Naive B cell (primary cell): Measurements from ENCODE around the gene HIP1R. TPM values are rescaled to one million over a fixed set of nuclear protein-coding genes. Genes with fewer than 3 reads are reported as not detected.
A peak's percentile ranks its signal among the peaks of the same experiment; 100 is the strongest.

Experiments used
- ATAC-seq, 2 donors: fragments of 150-1000 bp; cut with Tn5 transposase; 2 replicates each; pipeline ENCODE4 v1.10.0; 2021; ENCODE audit warnings: low read depth in 2 of 2, mild to moderate bottlenecking in 2 of 2, moderate library complexity in 2 of 2
- DNase-seq: peaks from one replicate; pipeline ENCODE4 v3.0.0; 2022
- H3K27ac Mint-ChIP-seq, 6 donors: one replicate each; pipeline ENCODE4 v1.8.0; 2020 to 2022; ENCODE audit warnings: mild to moderate bottlenecking in 6 of 6, mixed read lengths in 6 of 6, moderate library complexity in 5 of 6, inconsistent platforms in 2 of 6
- H3K27me3 Mint-ChIP-seq, 3 donors: one replicate each; pipeline ENCODE4 v1.8.0; 2021 to 2022; ENCODE audit warnings: mixed read lengths in 3 of 3, mild to moderate bottlenecking in 1 of 3
- H3K36me3 Mint-ChIP-seq, 2 donors: one replicate each; pipeline ENCODE4 v1.8.0; 2020 to 2022; ENCODE audit warnings: mixed read lengths in 2 of 2, inconsistent platforms in 1 of 2, mild to moderate bottlenecking in 1 of 2
- H3K4me1 Mint-ChIP-seq, 3 donors: one replicate each; pipeline ENCODE4 v1.8.0; 2020 to 2022; ENCODE audit warnings: mixed read lengths in 3 of 3, inconsistent platforms in 1 of 3, mild to moderate bottlenecking in 1 of 3, moderate library complexity in 1 of 3
- H3K4me3 Mint-ChIP-seq, 8 donors: one replicate each; pipeline ENCODE4 v1.8.0; 2020 to 2022; ENCODE audit warnings: mild to moderate bottlenecking in 8 of 8, mixed read lengths in 8 of 8, moderate library complexity in 8 of 8, inconsistent platforms in 2 of 8
- H3K9me3 Mint-ChIP-seq, 7 donors: one replicate each; pipeline ENCODE4 v1.8.0; 2020 to 2022; ENCODE audit warnings: mixed read lengths in 7 of 7, mild to moderate bottlenecking in 5 of 7, inconsistent platforms in 2 of 7, moderate library complexity in 1 of 7
- polyA plus RNA-seq, 6 donors: library from polyadenylated mRNA; unstranded; fragments of 300-500 nt; fragmentation: Illumina TruSeq; gene quantifications; one replicate each; pipeline ENCODE4 v1.2.3, GENCODE V29; 2021; ENCODE audit warnings: low read depth in 6 of 6

Gene HIP1R
- polyA plus RNA-seq, 6 donors from 2014 or later = 33.8 to 91.3 (median 38.4) TPM

DNA sequence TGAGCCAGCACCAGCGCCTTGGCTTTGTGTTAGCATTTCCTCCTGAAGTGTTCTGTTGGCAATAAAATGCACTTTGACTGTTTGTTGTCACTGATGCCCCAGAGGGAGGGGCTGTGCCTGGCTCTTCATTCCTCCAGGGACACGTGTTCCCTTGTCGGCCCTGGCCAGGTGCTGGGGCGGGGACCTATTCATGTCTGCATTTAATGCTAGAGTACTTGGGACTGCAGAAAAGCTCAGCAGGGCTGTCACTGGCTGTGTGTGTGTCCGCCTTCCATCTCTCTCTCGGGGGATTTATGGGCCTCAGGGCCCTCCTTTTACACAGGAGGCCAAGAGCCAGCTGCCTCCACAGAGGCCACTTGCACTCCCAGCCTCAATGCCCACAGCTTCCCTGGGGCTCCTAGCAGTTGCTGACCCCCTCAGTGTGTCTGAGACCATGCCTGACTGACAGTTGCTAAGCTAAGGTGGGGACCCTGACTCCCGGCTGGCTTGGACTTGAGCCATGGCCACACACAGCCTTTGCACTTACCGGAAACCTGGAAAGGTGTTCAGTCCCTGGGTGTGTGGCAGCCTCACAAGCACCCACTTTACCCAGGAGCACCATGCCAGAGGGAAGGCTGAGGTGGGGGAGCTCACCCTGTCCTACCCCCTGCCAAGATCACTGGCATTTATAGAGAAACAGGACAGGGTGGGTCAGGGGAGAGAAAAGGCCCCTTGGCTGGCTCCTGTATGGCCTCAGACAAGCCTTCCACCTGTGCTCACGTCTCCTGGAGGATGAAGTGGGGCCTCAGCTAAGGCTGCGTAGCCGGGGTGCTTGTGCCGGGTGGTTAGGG, 27.8 kb downstream of the HIP1R start:
- H3K27ac Mint-ChIP-seq = peak overlapping the region in 4 of 6 donors; percentile 66 to 81 (median 74)
- ATAC-seq = peak; percentile 42
- peaks cover 24 to 77% (median 54%) of the 10 kb centered on the region in 3 donors for H3K4me1 Mint-ChIP-seq
- no peaks in the 10 kb centered on the region for H3K9me3 Mint-ChIP-seq
- no peaks in the 10 kb centered on the region for H3K27me3 Mint-ChIP-seq
- no peak for DNase-seq
- no peaks in the 10 kb centered on the region for H3K36me3 Mint-ChIP-seq
- H3K4me3 Mint-ChIP-seq = peak overlapping the region in 6 of 8 donors; percentile 20 to 83 (median 50)

DNA sequence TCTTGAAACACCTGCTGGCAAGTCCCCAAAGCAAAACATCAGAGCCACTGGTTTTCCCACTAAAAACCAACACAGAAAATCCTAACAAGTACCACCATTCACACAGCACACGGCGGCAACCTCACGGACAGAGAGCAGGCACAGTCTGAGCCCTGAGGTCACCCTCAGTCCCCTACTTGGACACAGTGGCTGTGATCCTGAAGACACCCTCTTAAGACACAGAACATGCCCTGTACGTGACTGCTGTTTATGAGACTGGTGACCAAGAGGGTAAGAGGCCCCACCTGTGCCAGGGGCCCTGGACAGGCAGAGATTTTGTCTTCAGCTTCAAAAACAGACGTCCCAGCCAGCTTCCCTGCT, 29.6 kb downstream of the HIP1R start:
- peak overlapping the region in 4 of 6 donors; percentile 2 to 83 (median 70) for H3K27ac Mint-ChIP-seq
- no peaks in the 10 kb centered on the region for H3K9me3 Mint-ChIP-seq
- H3K4me1 Mint-ChIP-seq = peaks cover 36 to 85% (median 71%) of the 10 kb centered on the region in 3 donors
- H3K27me3 Mint-ChIP-seq = no peaks in the 10 kb centered on the region
- no peak for ATAC-seq
- peak overlapping the region in 2 of 8 donors; percentile 48 to 63 for H3K4me3 Mint-ChIP-seq
- peaks cover 0 to 9% of the 10 kb centered on the region in 2 donors for H3K36me3 Mint-ChIP-seq
- no peak for DNase-seq

DNA sequence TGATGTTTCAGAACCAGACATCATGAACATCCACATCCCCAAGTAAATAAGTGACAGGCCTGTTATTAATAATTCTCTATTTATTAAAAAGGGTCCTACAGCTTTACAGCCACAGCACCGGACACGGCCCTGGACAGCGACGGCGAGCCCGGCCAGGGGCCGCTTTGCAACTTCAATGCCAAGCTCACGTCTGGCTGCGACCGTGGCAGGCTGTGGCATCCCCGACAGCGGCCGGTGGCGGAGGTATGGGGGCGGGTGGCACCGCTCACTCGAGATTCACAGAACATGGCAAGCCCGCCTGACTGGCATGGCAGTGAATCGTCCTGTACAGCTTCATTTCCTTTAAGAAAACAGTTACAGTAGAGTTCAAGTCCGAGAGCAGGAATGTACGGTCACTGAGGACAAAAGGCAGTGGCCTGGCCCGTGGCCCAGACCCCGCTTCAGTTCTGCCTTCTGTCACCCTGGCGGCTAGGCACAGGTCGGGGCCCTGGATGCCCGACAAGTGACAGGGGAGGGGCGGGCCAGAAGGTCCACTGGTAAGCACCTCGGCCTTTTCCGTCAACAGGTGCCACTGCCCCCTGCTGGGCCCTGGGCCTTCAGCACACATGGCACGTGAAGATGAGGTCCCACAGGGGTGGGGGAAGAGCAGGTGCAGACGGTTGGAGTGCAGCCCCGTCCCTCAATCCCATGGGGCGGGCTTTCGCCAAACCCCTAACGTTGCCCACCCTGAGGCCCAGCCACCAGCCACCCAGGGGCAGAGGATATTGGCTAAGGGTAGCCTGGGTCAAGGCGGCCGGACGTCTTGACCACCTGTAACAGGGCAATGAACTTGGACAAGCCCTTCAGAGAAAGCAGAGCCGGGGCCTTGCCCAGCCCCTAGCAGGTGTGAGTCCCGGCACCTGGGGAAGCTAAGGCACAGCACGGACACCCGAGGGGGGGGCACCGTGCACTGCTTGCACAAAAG, 30.3 kb downstream of the HIP1R start:
- H3K4me3 Mint-ChIP-seq = peak overlapping the region in 4 of 8 donors; percentile 9 to 57 (median 32)
- peak; percentile 46 for DNase-seq
- H3K27ac Mint-ChIP-seq = peak overlapping the region; percentile 61 to 80 (median 70)
- no peaks in the 10 kb centered on the region for H3K27me3 Mint-ChIP-seq
- H3K4me1 Mint-ChIP-seq = peaks cover 35 to 84% (median 71%) of the 10 kb centered on the region in 3 donors
- peak; percentile 44 to 50 for ATAC-seq
- H3K9me3 Mint-ChIP-seq = no peaks in the 10 kb centered on the region
- peaks cover 0 to 9% of the 10 kb centered on the region in 2 donors for H3K36me3 Mint-ChIP-seq

DNA sequence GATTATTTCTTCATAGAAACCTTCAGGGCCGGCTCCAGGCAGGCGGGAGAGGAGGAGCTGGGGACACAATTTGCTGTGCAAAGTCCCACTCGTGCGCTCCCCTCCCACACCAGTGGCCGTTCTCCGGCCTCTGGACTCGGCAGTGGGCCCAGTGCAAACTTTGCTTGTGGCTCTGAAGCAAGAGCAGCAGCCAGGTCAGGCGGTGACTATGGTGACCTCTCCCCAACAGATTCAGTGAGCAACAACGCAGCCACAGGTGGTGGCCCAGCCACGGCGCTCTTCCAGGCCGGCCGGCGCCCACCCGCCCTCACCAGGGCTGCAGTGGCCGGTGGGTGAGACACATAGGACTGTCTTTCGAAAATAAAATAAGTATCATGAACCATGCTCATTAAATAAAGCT, 31.1 kb downstream of the HIP1R start:
- H3K4me1 Mint-ChIP-seq = peaks cover 38 to 82% (median 75%) of the 10 kb centered on the region in 3 donors
- peaks cover 0 to 9% of the 10 kb centered on the region in 2 donors for H3K36me3 Mint-ChIP-seq
- no peaks in the 10 kb centered on the region for H3K9me3 Mint-ChIP-seq
- no peaks in the 10 kb centered on the region for H3K27me3 Mint-ChIP-seq
- H3K4me3 Mint-ChIP-seq = peak overlapping the region in 3 of 8 donors; percentile 12 to 72 (median 25)
- H3K27ac Mint-ChIP-seq = peak overlapping the region in 4 of 6 donors; percentile 50 to 95 (median 84)
- ATAC-seq (no peak), DNase-seq (no peak)

DNA sequence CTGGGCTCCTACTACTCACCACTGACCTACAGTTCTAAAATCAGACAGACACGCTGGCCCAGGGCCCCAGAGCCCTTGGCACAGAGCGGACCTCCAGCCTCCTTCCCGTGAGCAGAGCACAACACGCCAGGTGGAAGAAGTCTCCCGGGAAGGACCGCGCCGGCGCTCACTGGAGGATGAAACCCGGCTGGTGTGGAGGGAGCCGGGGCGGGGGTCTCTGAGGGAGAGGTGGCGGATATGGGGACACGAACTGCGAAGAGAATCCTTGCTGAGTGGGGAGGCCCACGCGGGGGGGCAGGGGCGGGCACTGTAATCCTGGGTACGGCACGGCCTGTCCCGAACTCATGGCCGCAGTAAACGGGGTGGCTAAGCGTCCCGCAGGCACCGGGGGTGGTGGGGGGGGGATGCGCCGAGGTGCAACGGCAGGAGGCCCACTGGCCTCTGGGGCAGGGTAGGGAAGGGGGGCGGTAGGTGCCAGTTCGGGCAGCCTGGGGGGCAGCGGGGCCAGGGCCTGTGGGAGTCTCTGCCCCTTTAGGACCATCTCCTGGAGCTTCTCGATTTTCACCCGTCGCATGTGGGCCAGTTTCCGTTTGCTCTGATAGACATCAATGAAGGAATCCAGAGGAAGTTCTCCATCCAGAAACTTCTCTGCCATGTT, 31.8 kb downstream of the HIP1R start:
- Mint-ChIP-seq H3K9me3 (no peaks in the 10 kb centered on the region), H3K27me3 (no peaks in the 10 kb centered on the region), H3K36me3 (peaks cover 0 to 9% of the 10 kb centered on the region in 2 donors), H3K4me3 (peak overlapping the region in 4 of 8 donors; percentile 15 to 76 (median 64)), H3K27ac (peak overlapping the region in 5 of 6 donors; percentile 76 to 95 (median 91)), H3K4me1 (peaks cover 43 to 83% (median 78%) of the 10 kb centered on the region in 3 donors)
- no peak for ATAC-seq
- no peak for DNase-seq

DNA sequence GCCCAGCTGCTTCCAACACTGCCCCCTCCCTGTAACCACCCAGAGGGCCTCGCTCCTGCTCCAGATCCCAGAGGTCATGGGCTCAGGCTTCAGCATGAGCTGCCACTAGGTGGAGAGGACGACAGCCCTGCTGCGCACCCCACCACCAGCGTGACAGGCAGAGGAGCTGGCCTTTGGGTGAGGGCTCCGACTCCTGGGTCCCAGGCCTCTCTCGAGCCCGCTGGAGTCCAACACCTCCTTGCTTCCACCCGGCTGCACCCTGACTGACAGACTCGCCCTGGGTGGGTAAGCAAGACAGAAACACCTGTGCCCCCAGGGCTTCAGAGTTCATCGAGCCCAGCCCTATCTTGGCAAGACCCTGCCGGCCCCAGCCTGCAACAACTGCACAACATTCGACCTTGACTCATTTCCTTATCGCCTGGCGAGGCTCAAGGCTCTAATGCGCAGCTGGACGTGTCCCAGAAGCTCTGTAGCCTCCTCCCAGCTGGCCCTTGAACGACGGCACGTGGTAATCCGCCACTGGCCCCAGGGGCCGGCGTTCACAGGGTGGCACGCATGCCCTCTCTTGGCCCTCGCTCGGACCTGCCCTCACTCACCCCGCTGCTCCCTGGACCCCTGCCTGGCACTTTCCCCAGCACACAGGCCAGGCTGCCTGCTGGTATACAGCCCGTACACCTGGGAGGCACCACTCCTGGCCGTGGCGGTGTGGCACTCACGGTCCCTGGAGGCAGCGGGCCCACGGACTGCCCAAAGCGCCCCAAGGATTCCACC, 32.6 kb downstream of the HIP1R start:
- peak overlapping the region in 4 of 6 donors; percentile 37 to 78 (median 64) for H3K27ac Mint-ChIP-seq
- H3K4me3 Mint-ChIP-seq = peak overlapping the region in 4 of 8 donors; percentile 15 to 82 (median 56)

DNA sequence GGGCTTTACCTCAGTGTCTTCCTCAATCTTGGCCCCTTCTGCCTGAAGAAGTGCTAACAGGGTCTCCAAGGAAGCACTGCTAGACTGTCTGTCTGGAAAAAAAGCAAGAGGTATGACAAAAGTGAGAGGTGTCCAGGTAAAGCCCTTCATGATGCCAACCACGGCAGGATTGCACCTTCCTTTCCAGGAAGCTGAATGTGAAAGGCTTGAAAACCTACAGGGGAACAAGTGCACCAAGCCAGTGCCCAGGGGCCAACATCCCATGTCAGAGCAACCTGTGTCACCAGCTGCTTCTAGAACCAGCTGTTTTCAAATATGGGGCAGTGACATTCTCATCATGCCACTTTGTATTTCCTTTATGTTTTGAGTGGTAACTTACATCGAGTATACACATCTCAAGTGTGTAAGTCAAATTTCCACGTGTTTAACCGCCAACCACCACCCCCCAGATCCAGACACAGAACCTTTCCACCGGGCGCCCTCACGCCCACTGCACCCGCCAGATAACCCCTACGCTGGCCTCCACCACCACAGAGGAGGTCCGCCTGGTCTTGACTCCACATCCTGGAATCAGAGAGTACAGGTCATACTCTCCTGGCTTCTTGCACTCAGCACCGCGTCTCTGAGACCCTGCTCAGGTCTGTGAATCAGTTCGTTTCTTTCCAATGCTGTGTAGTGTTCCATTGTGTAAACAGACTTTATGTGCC, 33.4 kb downstream of the HIP1R start:
- no peaks in the 10 kb centered on the region for H3K27me3 Mint-ChIP-seq
- ATAC-seq (no peak), DNase-seq (no peak)
- peak overlapping the region; percentile 29 to 95 (median 83) for H3K4me3 Mint-ChIP-seq
- H3K27ac Mint-ChIP-seq = peak overlapping the region; percentile 38 to 89 (median 73)
- H3K4me1 Mint-ChIP-seq = peaks cover 45 to 83% (median 78%) of the 10 kb centered on the region in 3 donors
- no peaks in the 10 kb centered on the region for H3K9me3 Mint-ChIP-seq
- peaks cover 0 to 9% of the 10 kb centered on the region in 2 donors for H3K36me3 Mint-ChIP-seq

More for the DNA sequence above, 32.6 kb downstream of the HIP1R start:
- H3K9me3 Mint-ChIP-seq = no peaks in the 10 kb centered on the region
- ATAC-seq (no peak), DNase-seq (no peak)
- no peaks in the 10 kb centered on the region for H3K27me3 Mint-ChIP-seq
- peaks cover 45 to 83% (median 78%) of the 10 kb centered on the region in 3 donors for H3K4me1 Mint-ChIP-seq
- peaks cover 0 to 9% of the 10 kb centered on the region in 2 donors for H3K36me3 Mint-ChIP-seq

DNA sequence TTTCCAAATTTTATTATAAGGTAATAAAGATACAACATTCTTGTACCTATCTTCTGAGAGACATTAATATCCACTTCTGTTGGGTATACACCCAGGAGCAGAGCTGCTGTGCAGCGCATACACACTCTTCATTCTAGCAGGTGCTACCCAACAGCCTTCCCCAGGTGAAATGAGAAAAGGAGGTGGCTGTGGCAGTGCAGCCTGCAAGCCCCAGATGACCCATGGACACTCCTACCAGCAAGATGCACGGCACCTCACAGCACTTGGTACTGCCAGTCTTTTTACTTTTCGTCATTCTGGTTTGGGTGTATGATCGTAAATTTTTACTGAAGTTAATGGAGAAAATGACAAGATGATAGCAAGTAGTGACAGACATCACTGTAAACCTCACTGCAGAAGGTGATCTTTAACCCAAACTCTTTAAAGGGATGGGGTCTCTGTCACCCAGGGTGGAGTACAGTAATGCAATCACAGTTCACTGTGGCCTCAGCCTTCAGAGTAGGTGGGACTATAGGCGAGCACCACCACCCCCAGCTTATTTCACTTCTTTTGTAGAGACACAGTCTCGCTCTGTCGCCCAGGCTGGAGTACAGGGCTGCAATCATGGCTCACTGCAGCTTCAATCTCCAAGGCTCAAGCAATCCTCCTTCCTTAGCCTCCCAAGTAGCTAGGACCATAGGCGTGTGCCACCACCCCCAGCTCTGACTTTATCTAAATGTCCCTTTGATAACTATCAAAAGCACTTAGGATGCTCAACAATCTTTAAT, 34.1 kb downstream of the HIP1R start:
- Mint-ChIP-seq H3K27ac (peak overlapping the region in 5 of 6 donors; percentile 63 to 85 (median 75)), H3K9me3 (no peaks in the 10 kb centered on the region), H3K36me3 (peaks cover 0 to 9% of the 10 kb centered on the region in 2 donors), H3K4me3 (peak overlapping the region; percentile 42 to 95 (median 86)), H3K4me1 (peaks cover 52 to 88% (median 82%) of the 10 kb centered on the region in 3 donors), H3K27me3 (no peaks in the 10 kb centered on the region)
- no peak for DNase-seq
- ATAC-seq = no peak

DNA sequence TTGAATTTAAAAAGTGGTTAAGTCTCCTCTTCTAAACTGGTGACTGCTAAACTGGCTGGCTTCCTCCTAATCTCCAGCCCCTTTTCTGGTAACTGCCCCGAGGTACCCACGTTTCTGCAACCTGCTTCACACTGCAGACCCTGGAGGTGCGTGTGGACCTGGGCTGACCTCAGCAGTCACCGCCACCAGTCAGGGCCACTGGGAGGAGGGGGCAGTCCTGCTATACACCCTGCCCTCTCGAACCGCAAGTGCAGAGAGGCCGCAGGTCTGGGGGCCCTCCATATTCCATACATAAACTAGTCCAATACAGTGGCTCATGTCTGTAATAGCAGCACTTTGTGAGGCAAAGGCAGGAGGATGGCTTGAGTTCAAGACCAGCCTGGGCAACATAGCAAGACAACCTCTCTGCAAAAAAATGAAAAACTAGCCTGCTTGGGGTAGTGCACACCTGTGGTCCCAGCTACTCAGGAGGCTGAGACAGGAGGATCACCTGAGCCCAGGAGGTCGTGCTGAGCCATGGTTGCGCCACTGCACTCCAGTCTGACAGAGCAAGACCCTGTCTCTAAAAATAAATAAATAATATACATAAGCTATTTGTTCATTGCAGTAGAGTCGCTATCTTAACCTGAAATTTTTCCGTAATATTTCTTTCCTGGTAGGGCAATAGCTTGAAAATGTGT, 35.0 kb downstream of the HIP1R start:
- no peaks in the 10 kb centered on the region for H3K27me3 Mint-ChIP-seq
- peaks cover 0 to 9% of the 10 kb centered on the region in 2 donors for H3K36me3 Mint-ChIP-seq
- H3K4me3 Mint-ChIP-seq = peak overlapping the region; percentile 82 to 97 (median 90)
- H3K4me1 Mint-ChIP-seq = peaks cover 52 to 83% (median 78%) of the 10 kb centered on the region in 3 donors
- peak overlapping the region; percentile 9 to 94 (median 87) for H3K27ac Mint-ChIP-seq
- DNase-seq (no peak), ATAC-seq (no peak)
- no peaks in the 10 kb centered on the region for H3K9me3 Mint-ChIP-seq

DNA sequence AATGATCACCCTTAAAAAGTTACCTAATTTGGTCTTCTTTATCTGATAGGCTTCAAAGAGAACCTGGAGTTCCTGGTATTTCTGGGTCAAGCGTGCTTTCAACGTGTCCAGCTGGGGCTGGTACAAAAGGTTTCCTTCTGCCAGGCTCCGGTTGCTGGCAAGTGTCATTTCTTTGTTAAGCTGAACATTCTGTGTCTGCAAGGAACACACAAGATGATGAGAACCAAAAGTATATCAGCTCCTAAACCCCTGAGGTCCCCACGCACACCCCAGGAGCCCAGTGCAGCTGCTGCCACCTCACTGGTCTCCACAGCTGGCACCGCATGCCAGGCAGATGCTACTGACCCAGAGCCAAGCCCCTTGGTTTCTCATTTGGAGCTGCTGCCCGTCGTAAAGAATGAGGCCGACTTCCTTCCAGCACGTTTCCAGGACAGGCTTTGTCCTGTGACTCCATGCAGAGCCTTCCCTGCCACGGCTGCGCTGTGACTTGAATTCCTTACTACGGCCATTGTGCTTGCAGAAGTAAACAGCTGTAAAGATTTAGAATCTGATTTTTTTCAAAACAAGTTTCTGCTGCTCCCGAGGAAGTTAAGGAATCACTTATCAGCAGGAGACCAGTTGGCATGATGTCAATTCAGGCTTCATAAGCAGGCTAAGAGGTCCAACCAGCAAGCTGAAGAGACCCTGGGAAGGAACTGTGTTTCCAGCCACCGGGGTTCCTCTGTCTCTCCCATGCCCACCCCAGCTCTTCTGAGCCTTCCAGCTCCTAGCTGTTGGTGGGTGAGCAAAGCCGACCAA, 35.8 kb downstream of the HIP1R start:
- H3K27me3 Mint-ChIP-seq = no peaks in the 10 kb centered on the region
- no peak for ATAC-seq
- peaks cover 0 to 9% of the 10 kb centered on the region in 2 donors for H3K36me3 Mint-ChIP-seq
- H3K9me3 Mint-ChIP-seq = no peaks in the 10 kb centered on the region
- peak overlapping the region; percentile 82 to 97 (median 90) for H3K4me3 Mint-ChIP-seq
- no peak for DNase-seq
- H3K4me1 Mint-ChIP-seq = peaks cover 59 to 83% (median 80%) of the 10 kb centered on the region in 3 donors
- peak overlapping the region in 5 of 6 donors; percentile 72 to 94 (median 92) for H3K27ac Mint-ChIP-seq
